Measurements from ENCODE around the gene WNK3. TPM values are rescaled to one million over a fixed set of nuclear protein-coding genes. Genes with fewer than 3 reads are reported as not detected.

Gene WNK3
- total and polyA plus RNA-seq, 8 donors, result 0.18 to 4.0 (median 0.62) TPM; not detected in 1

GRCh38 chrX:54237014-54237413 is 120.8 kb downstream of the WNK3 start:
- TF ChIP-seq POLR2AphosphoS5 (IDR thresholded peaks at IDR 0.05) (no peak), POLR2A (IDR thresholded peaks at IDR 0.05) (no peak), CTCF (IDR thresholded peaks at IDR 0.05) (no peak), EP300 (IDR thresholded peaks at IDR 0.05) (no peak)
- H3K36me3 ChIP-seq, result no peaks in the 10 kb centered on the region
- no peak overlapping the region for H3K4me3 ChIP-seq
- peaks cover 0 to 4% (median 0%) of the 10 kb centered on the region in 3 donors for H3K27me3 ChIP-seq
- H3K27ac ChIP-seq, result no peak overlapping the region
- H3K4me1 ChIP-seq, result no peaks in the 10 kb centered on the region
- DNase-seq, result no peak
- peaks cover 0 to 16% (median 6%) of the 10 kb centered on the region in 4 donors for H3K9me3 ChIP-seq
- 63 to 84% (median 81%) methylated on average over 4 of the region's 4 CpGs for WGBS, 5 donors
- intact Hi-C loops (cut with DNase I; ENCODE audit: low total_unique reads), result no loop called here

- intact Hi-C loops (cut with DNase I; ENCODE audit: low total_unique reads), result no loop called here
- TF ChIP-seq POLR2AphosphoS5 (IDR thresholded peaks at IDR 0.05), result no peak
- no peak for TF ChIP-seq POLR2A (IDR thresholded peaks at IDR 0.05)
- TF ChIP-seq CTCF (IDR thresholded peaks at IDR 0.05), result no peak
- no peak for TF ChIP-seq EP300 (IDR thresholded peaks at IDR 0.05)
Measured at GRCh38 chrX:54230435-54231148, 127.3 kb downstream of the WNK3 start.

GRCh38 chrX:54223581-54223980 is 134.3 kb downstream of the WNK3 start:
- no peak for TF ChIP-seq POLR2AphosphoS5 (IDR thresholded peaks at IDR 0.05)
- TF ChIP-seq EP300 (IDR thresholded peaks at IDR 0.05), result no peak
- no peak for TF ChIP-seq POLR2A (IDR thresholded peaks at IDR 0.05)
- no peak for TF ChIP-seq CTCF (IDR thresholded peaks at IDR 0.05)

More at GRCh38 chrX:54230435-54231148, 127.3 kb downstream of the WNK3 start:
- Histone ChIP-seq H3K36me3 (no peaks in the 10 kb centered on the region), H3K4me3 (no peak overlapping the region), H3K27ac (no peak overlapping the region), H3K4me1 (no peaks in the 10 kb centered on the region), H3K27me3 (no peaks in the 10 kb centered on the region), H3K9me3 (no peaks in the 10 kb centered on the region)
- peak in 1 of 2 donors; percentile 11 for DNase-seq
- 59 to 77% (median 76%) methylated on average over 4 of the region's 4 CpGs for WGBS, 5 donors

GRCh38 chrX:54213603-54214002 is 144.2 kb downstream of the WNK3 start:
- no peaks in the 10 kb centered on the region for H3K27me3 ChIP-seq
- WGBS, 5 donors, result 85 to 91% (median 89%) methylated on average over 3 of the region's 3 CpGs
- intact Hi-C loops (cut with DNase I; ENCODE audit: low total_unique reads), result no loop called here
- no peak for DNase-seq
- H3K9me3 ChIP-seq, result no peaks in the 10 kb centered on the region
- no peak overlapping the region for H3K4me3 ChIP-seq
- H3K4me1 ChIP-seq, result no peaks in the 10 kb centered on the region
- no peaks in the 10 kb centered on the region for H3K36me3 ChIP-seq
- TF ChIP-seq POLR2AphosphoS5 (IDR thresholded peaks at IDR 0.05) (no peak), POLR2A (IDR thresholded peaks at IDR 0.05) (no peak), CTCF (IDR thresholded peaks at IDR 0.05) (no peak)
- no peak overlapping the region for H3K27ac ChIP-seq

More at GRCh38 chrX:54223581-54223980, 134.3 kb downstream of the WNK3 start:
- Histone ChIP-seq H3K27ac (no peak overlapping the region), H3K36me3 (no peaks in the 10 kb centered on the region), H3K9me3 (no peaks in the 10 kb centered on the region), H3K27me3 (no peaks in the 10 kb centered on the region), H3K4me1 (no peaks in the 10 kb centered on the region), H3K4me3 (no peak overlapping the region)
- WGBS, 5 donors, result 75 to 90% (median 83%) methylated on average over 2 of the region's 2 CpGs
- no peak for DNase-seq
- intact Hi-C loops (cut with DNase I; ENCODE audit: low total_unique reads), result no loop called here
